ENCODE results near the gene CACNA2D4.

Gene CACNA2D4

GRCh38 chr12:1781772-1782171 is 136.7 kb downstream of the CACNA2D4 start:
- H4K20me1 ChIP-seq, result peaks cover 29% of the 10 kb centered on the region; the same call in 1 of the 2 replicates
- no peaks in the 10 kb centered on the region for H3K27me3 ChIP-seq
- TF ChIP-seq Cebpa-rat (IDR thresholded peaks at IDR 0.05), result no peak
- no peaks in the 10 kb centered on the region for H3K9me3 ChIP-seq
- no peak overlapping the region for H3K27ac ChIP-seq
- no peak overlapping the region for H3K9ac ChIP-seq
- peaks cover 11% of the 10 kb centered on the region; the same call in 1 of the 2 replicates for H3K4me1 ChIP-seq
- peaks cover 96% of the 10 kb centered on the region for H3K36me3 ChIP-seq
- H3K4me3 ChIP-seq, result no peak overlapping the region
- H3K4me2 ChIP-seq, result no peak overlapping the region

- Histone ChIP-seq H3K4me3 (no peak overlapping the region), H3K36me3 (peaks cover 95% of the 10 kb centered on the region), H3K27ac (no peak overlapping the region), H3K9me3 (no peaks in the 10 kb centered on the region), H3K27me3 (no peaks in the 10 kb centered on the region), H3K9ac (no peak overlapping the region), H3K4me2 (no peak overlapping the region), H3K4me1 (peaks cover 9% of the 10 kb centered on the region), H4K20me1 (peaks cover 49% of the 10 kb centered on the region)
- TF ChIP-seq Cebpa-rat (IDR thresholded peaks at IDR 0.05), result no peak
Measured at GRCh38 chr12:1779783-1780182, 138.7 kb downstream of the CACNA2D4 start.

DNA sequence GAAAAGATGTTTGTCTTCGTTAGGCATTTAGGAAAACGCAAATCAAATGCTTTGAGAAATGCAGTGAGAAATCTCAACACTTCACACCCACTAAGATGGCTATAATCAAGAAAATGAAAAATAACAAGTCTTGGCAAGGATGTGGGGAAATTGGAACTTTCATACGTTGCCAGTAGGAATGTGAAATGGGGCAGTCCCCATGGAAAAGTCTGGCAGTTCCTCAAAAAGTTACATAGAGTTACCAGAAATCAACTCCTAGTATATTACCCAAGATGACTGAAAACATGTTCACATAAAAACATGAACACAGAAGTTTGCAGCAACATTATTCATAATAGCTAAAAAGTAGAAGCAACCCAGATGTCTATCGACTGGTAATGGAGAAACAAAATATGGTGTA is 139.5 kb downstream of the CACNA2D4 start:
- H3K9me3 ChIP-seq, result no peaks in the 10 kb centered on the region
- peaks cover 49% of the 10 kb centered on the region for H4K20me1 ChIP-seq
- H3K27me3 ChIP-seq, result no peaks in the 10 kb centered on the region
- peaks cover 8% of the 10 kb centered on the region for H3K4me1 ChIP-seq
- H3K4me3 ChIP-seq, result no peak overlapping the region
- no peak overlapping the region for H3K9ac ChIP-seq
- no peak for TF ChIP-seq Cebpa-rat (IDR thresholded peaks at IDR 0.05)
- no peak overlapping the region for H3K27ac ChIP-seq
- no peak overlapping the region for H3K4me2 ChIP-seq
- H3K36me3 ChIP-seq, result peaks cover 94% of the 10 kb centered on the region

DNA sequence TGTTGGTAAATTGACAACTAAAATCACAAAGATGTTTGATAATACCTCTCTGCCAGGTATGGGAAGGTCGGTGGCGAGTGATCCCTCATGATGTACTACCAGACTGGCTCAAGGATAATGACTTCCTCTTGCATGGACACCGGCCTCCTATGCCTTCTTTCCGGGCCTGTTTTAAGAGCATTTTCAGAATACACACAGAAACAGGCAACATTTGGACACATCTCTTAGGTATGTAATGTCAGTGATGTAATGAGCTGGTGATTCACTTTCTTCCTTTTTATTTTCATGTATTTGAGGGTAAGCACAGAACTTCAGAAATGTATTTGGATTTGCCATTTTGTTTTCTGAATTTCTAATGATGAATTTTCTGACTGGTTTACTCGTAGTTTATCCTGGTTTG is 140.7 kb downstream of the CACNA2D4 start:
- Histone ChIP-seq H4K20me1 (peaks cover 42% of the 10 kb centered on the region), H3K9ac (no peak overlapping the region), H3K4me2 (no peak overlapping the region), H3K4me3 (no peak overlapping the region), H3K4me1 (peaks cover 8% of the 10 kb centered on the region), H3K36me3 (peaks cover 94% of the 10 kb centered on the region), H3K9me3 (no peaks in the 10 kb centered on the region), H3K27me3 (no peaks in the 10 kb centered on the region), H3K27ac (no peak overlapping the region)
- no peak for TF ChIP-seq Cebpa-rat (IDR thresholded peaks at IDR 0.05)

GRCh38 chr12:1776170-1776921 is 142.1 kb downstream of the CACNA2D4 start:
- Histone ChIP-seq H3K27me3 (no peaks in the 10 kb centered on the region), H3K27ac (no peak overlapping the region), H4K20me1 (peaks cover 50% of the 10 kb centered on the region), H3K9ac (no peak overlapping the region), H3K4me3 (no peak overlapping the region), H3K4me2 (no peak overlapping the region), H3K36me3 (peaks cover 93% of the 10 kb centered on the region), H3K9me3 (no peaks in the 10 kb centered on the region), H3K4me1 (peaks cover 8% of the 10 kb centered on the region)
- no peak for TF ChIP-seq Cebpa-rat (IDR thresholded peaks at IDR 0.05)

DNA sequence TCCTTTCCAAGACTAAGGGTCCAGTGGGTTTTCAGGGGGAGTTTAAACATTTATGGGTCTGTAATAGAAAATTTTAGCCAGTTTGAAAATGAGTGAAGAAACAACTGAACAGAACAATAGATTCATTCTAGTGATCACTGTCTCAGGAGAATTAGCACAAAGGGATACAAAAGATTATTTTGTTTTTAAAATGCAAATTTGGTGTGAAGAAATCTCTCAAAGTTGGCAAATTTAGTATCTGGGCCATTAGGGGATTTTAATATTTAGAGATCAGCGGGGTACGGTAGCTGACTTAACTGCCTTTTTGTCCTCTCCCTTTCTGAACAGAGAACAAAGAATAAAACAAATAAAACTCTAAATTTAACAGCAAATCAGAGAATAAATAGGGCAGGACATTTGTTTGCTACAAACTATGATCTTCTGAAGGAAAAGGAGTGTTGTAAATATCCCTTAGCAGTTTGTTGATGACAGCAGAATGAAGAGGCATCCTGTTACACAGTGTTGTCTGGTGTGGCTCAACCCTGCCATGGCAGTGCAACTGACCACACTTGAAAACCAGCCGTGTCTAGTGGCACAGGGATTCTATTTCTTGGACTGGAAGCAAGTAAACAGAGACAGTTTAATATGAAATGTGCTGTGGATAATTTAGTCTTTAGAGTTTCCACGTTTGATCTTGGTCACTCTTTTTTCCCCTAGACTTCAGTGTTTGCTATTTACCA is 144.4 kb downstream of the CACNA2D4 start:
- H3K4me2 ChIP-seq, result no peak overlapping the region
- no peak overlapping the region for H3K4me3 ChIP-seq
- H3K27me3 ChIP-seq, result no peaks in the 10 kb centered on the region
- H4K20me1 ChIP-seq, result peaks cover 58% of the 10 kb centered on the region
- no peak overlapping the region for H3K27ac ChIP-seq
- H3K9ac ChIP-seq, result no peak overlapping the region
- no peaks in the 10 kb centered on the region for H3K9me3 ChIP-seq
- peaks cover 8% of the 10 kb centered on the region for H3K4me1 ChIP-seq
- peaks cover 88% of the 10 kb centered on the region for H3K36me3 ChIP-seq
- no peak for TF ChIP-seq Cebpa-rat (IDR thresholded peaks at IDR 0.05)

GRCh38 chr12:1769809-1770494 is 148.5 kb downstream of the CACNA2D4 start:
- H3K4me1 ChIP-seq, result no peaks in the 10 kb centered on the region
- peaks cover 55% of the 10 kb centered on the region for H3K36me3 ChIP-seq
- H4K20me1 ChIP-seq, result peaks cover 76% of the 10 kb centered on the region
- no peak overlapping the region for H3K4me2 ChIP-seq
- H3K27me3 ChIP-seq, result no peaks in the 10 kb centered on the region
- TF ChIP-seq Cebpa-rat (IDR thresholded peaks at IDR 0.05), result no peak
- H3K9ac ChIP-seq, result no peak overlapping the region
- no peak overlapping the region for H3K4me3 ChIP-seq
- no peak overlapping the region for H3K27ac ChIP-seq
- no peaks in the 10 kb centered on the region for H3K9me3 ChIP-seq

GRCh38 chr12:1768615-1769014 is 149.8 kb downstream of the CACNA2D4 start:
- Histone ChIP-seq H3K9ac (no peak overlapping the region), H3K4me2 (no peak overlapping the region), H3K36me3 (peaks cover 48% of the 10 kb centered on the region), H3K4me3 (no peak overlapping the region), H4K20me1 (peaks cover 84% of the 10 kb centered on the region), H3K27me3 (no peaks in the 10 kb centered on the region), H3K27ac (no peak overlapping the region), H3K4me1 (no peaks in the 10 kb centered on the region), H3K9me3 (no peaks in the 10 kb centered on the region)
- no peak for TF ChIP-seq Cebpa-rat (IDR thresholded peaks at IDR 0.05)

DNA sequence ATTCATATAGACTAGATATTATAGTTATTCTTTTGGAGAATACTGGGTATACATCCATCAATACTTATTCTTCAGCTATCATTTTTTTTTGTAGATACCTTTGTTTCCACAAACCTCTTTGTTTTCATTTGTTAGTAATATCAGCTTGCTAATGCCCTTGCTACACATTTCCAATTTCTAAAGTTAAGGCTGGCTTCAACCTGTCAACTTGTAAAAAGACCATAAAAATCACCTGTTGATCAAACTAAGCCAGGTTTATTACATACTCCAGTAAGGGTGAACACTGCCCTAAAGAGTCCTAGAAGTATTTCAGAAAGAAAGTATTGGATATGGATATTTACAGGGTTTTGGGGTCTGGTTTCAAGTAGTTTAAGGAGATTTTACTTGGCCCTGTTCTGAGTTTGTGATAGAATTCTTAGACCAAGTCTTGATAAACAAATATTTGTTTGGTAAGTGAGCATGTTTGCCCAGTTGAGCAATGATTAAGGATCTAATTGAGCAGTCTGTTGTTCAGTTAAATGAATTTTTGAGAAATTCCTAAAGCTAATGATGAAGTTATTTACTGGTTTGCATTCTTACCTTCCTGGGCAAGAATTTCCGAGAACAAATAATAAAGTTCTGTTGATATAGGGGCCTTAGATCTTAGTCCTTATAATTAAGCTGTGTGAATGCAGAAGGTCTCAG is 150.9 kb downstream of the CACNA2D4 start:
- no peak for TF ChIP-seq Cebpa-rat (IDR thresholded peaks at IDR 0.05)
- no peaks in the 10 kb centered on the region for H3K27me3 ChIP-seq
- peaks cover 92% of the 10 kb centered on the region for H4K20me1 ChIP-seq
- H3K4me3 ChIP-seq, result no peak overlapping the region
- no peak overlapping the region for H3K4me2 ChIP-seq
- H3K9ac ChIP-seq, result no peak overlapping the region
- H3K27ac ChIP-seq, result no peak overlapping the region
- peaks cover 43% of the 10 kb centered on the region for H3K36me3 ChIP-seq
- H3K4me1 ChIP-seq, result no peaks in the 10 kb centered on the region
- H3K9me3 ChIP-seq, result no peaks in the 10 kb centered on the region
